Tibial nerve (tissue), 3 donors: Measurements from ENCODE around the gene AFAP1L1.

Experiments
- POLR2A ChIP-seq, 2 donors: fragments of 450-650 bp; IDR thresholded peaks; one replicate each; pipeline ENCODE4 v1.6.1; 2017; ENCODE audit warnings: antibody characterized with exemption in 2 of 2, mild to moderate bottlenecking in 2 of 2, moderate library complexity in 2 of 2
- TF ChIP-seq, protein P1 (sequence below), 5 experiments: fragments of 200-600 bp in 3 of 5; fragments of 450-650 bp in 2 of 5; sonication (generic) in 3 of 5; IDR thresholded peaks; one replicate each; pipeline ENCODE4 v1.5.1; 2016 to 2019; ENCODE audit warnings: antibody characterized with exemption in 5 of 5, mild to moderate bottlenecking in 3 of 5, moderate library complexity in 2 of 5

- TF ChIP-seq, protein P1, sequence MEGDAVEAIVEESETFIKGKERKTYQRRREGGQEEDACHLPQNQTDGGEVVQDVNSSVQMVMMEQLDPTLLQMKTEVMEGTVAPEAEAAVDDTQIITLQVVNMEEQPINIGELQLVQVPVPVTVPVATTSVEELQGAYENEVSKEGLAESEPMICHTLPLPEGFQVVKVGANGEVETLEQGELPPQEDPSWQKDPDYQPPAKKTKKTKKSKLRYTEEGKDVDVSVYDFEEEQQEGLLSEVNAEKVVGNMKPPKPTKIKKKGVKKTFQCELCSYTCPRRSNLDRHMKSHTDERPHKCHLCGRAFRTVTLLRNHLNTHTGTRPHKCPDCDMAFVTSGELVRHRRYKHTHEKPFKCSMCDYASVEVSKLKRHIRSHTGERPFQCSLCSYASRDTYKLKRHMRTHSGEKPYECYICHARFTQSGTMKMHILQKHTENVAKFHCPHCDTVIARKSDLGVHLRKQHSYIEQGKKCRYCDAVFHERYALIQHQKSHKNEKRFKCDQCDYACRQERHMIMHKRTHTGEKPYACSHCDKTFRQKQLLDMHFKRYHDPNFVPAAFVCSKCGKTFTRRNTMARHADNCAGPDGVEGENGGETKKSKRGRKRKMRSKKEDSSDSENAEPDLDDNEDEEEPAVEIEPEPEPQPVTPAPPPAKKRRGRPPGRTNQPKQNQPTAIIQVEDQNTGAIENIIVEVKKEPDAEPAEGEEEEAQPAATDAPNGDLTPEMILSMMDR (IDR thresholded peaks at IDR 0.05), result no peak
- no peak for TF ChIP-seq POLR2A (IDR thresholded peaks at IDR 0.05)
Measured at GRCh38 chr5:149348518-149348917, 76.9 kb downstream of the AFAP1L1 start.
